Lung (tissue), 12 donors: Measurements from ENCODE around the gene DTNB. TPM values are rescaled to one million over a fixed set of nuclear protein-coding genes. Genes with fewer than 3 reads are reported as not detected.

Source experiments
- ATAC-seq: fragments of 200-7000 bp; cut with Tn5 transposase; one replicate; pipeline ENCODE4 v1.9.1; 2020; ENCODE audit warnings: moderate number of reproducible peaks; ENCODE audit not compliant: insufficient read depth, low FRiP score
- DNase-seq, 3 donors: peaks; one replicate each; pipeline ENCODE4 v3.0.0-alpha.2; 2013 to 2017
- H3K27ac ChIP-seq, 2 donors: one replicate each; pipeline ENCODE4 v1.5.1; 2013; ENCODE audit warnings: mild to moderate bottlenecking in 2 of 2, moderate library complexity in 2 of 2, control low read depth in 1 of 2, inconsistent platforms in 1 of 2, low read depth in 1 of 2, low read length in 1 of 2
- H3K27me3 ChIP-seq, 3 donors: one replicate each; pipeline ENCODE4 v1.5.1; 2013; ENCODE audit warnings: low read length in 2 of 3; ENCODE audit not compliant: control insufficient read depth in 3 of 3, insufficient read depth in 3 of 3
- H3K36me3 ChIP-seq, 4 donors: one replicate each; pipeline ENCODE4 v1.5.1; 2013; ENCODE audit warnings: low read length in 4 of 4, mild to moderate bottlenecking in 1 of 4, moderate library complexity in 1 of 4; ENCODE audit not compliant: control insufficient read depth in 4 of 4, insufficient read depth in 4 of 4
- H3K4me1 ChIP-seq, 5 donors: one replicate each; pipeline ENCODE4 v1.5.1; 2013; ENCODE audit warnings: low read length in 5 of 5, mild to moderate bottlenecking in 2 of 5, moderate library complexity in 1 of 5; ENCODE audit not compliant: control insufficient read depth in 5 of 5, insufficient read depth in 5 of 5
- H3K4me3 ChIP-seq: one replicate; pipeline ENCODE4 v1.5.1; 2013; ENCODE audit warnings: mild to moderate bottlenecking, control low read depth, moderate library complexity
- H3K9ac ChIP-seq, 2 donors: one replicate each; pipeline ENCODE4 v1.5.1; 2013; ENCODE audit warnings: low read length in 2 of 2, control low read depth in 1 of 2; ENCODE audit not compliant: insufficient read depth in 1 of 2
- H3K9me3 ChIP-seq, 4 donors: one replicate each; pipeline ENCODE4 v1.5.1; 2013; ENCODE audit warnings: low read length in 3 of 4, mild to moderate bottlenecking in 1 of 4, moderate library complexity in 1 of 4; ENCODE audit not compliant: control insufficient read depth in 4 of 4, insufficient read depth in 3 of 4
- CTCF ChIP-seq: IDR thresholded peaks from 2 replicates; pipeline ENCODE4 v1.5.1; 2012; ENCODE audit warnings: mild to moderate bottlenecking; ENCODE audit errors: control extremely low read depth, extremely low read depth
- WGBS, 2 donors: extraction: QIAGEN DNeasy Blood & Tissue Kit; methylation state at CpG; one replicate each; pipeline ENCODE4 v1.1.7; 2013; 5-methylcytosine and 5-hydroxymethylcytosine counted together
- polyA plus RNA-seq, 2 donors: library from polyadenylated mRNA; stranded (reverse); fragments of 200-250 nt; gene quantifications; one replicate each; pipeline ENCODE4 v1.2.1, GENCODE V29; 2013
- total RNA-seq, 2 donors: library from RNA; depleted of rRNA in 1 of 2; stranded (reverse); fragments of >200 nt in 1 of 2; gene quantifications; one replicate each; pipeline ENCODE4 v1.2.1, GENCODE V29; 2014 to 2021
- donor health status: control.
- donor health status: control.
- donor health status: Bipolar disorder and iron deficiency.
- donor health status: healthy.
- donor health status: DM: yes; HTN: yes; CAD: no.

The DTNB gene
- total and polyA plus RNA-seq, 4 donors, result 10.1 to 35.2 (median 20.4) TPM

- no peak for TF ChIP-seq CTCF
- 44 to 51% methylated on average over 5 of the region's 5 CpGs for WGBS, 2 donors
- H3K9ac ChIP-seq, result no peak overlapping the region
Measured at GRCh38 chr2:25365241-25365640, 308.1 kb downstream of the DTNB start.

GRCh38 chr2:25363733-25364132 lies 309.6 kb downstream of the DTNB start:
- Histone ChIP-seq H3K4me3 (no peak overlapping the region), H3K36me3 (no peaks in the 10 kb centered on the region), H3K4me1 (peaks cover 0 to 4% (median 0%) of the 10 kb centered on the region in 5 donors), H3K27me3 (no peaks in the 10 kb centered on the region), H3K27ac (no peak overlapping the region), H3K9ac (no peak overlapping the region), H3K9me3 (no peaks in the 10 kb centered on the region)
- DNase-seq, result no peak
- TF ChIP-seq CTCF, result no peak
- WGBS, 2 donors, result 80 to 93% methylated on average over 7 of the region's 7 CpGs
- no peak for ATAC-seq

More at GRCh38 chr2:25365241-25365640, 308.1 kb downstream of the DTNB start:
- Histone ChIP-seq H3K4me3 (no peak overlapping the region), H3K36me3 (no peaks in the 10 kb centered on the region), H3K9me3 (no peaks in the 10 kb centered on the region), H3K27me3 (no peaks in the 10 kb centered on the region), H3K27ac (peak overlapping the region in 1 of 2 donors; percentile 45), H3K4me1 (peaks cover 0 to 4% (median 0%) of the 10 kb centered on the region in 5 donors)
- DNase-seq, result no peak
- no peak for ATAC-seq

GRCh38 chr2:25362434-25363145 lies 310.8 kb downstream of the DTNB start:
- H3K9ac ChIP-seq, result peak overlapping the region in 1 of 2 donors; percentile 24
- WGBS, 2 donors, result 20 to 27% methylated on average over 21 of the region's 21 CpGs
- peaks cover 0 to 4% (median 0%) of the 10 kb centered on the region in 5 donors for H3K4me1 ChIP-seq
- no peaks in the 10 kb centered on the region for H3K9me3 ChIP-seq
- no peak overlapping the region for H3K4me3 ChIP-seq
- ATAC-seq, result peak; percentile 42
- peak overlapping the region; percentile 11 to 62 for H3K27ac ChIP-seq
- no peaks in the 10 kb centered on the region for H3K36me3 ChIP-seq
- peak in 2 of 3 donors; percentile 42 to 51 for DNase-seq
- H3K27me3 ChIP-seq, result no peaks in the 10 kb centered on the region
- no peak for TF ChIP-seq CTCF
